ENCODE measurements around the gene ZBTB46.
"Not testable (repeated sequence)": the region's sequence is repeated elsewhere in the genome, so short reads cannot be mapped to it uniquely, and the experiment has no call there.

- not testable (repeated sequence) for TF ChIP-seq POLR2AphosphoS5, POLR2A (IDR thresholded peaks at IDR 0.05)
- TF ChIP-seq, protein P1, sequence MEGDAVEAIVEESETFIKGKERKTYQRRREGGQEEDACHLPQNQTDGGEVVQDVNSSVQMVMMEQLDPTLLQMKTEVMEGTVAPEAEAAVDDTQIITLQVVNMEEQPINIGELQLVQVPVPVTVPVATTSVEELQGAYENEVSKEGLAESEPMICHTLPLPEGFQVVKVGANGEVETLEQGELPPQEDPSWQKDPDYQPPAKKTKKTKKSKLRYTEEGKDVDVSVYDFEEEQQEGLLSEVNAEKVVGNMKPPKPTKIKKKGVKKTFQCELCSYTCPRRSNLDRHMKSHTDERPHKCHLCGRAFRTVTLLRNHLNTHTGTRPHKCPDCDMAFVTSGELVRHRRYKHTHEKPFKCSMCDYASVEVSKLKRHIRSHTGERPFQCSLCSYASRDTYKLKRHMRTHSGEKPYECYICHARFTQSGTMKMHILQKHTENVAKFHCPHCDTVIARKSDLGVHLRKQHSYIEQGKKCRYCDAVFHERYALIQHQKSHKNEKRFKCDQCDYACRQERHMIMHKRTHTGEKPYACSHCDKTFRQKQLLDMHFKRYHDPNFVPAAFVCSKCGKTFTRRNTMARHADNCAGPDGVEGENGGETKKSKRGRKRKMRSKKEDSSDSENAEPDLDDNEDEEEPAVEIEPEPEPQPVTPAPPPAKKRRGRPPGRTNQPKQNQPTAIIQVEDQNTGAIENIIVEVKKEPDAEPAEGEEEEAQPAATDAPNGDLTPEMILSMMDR (IDR thresholded peaks at IDR 0.05), result not testable (repeated sequence)
These were observed 43.2 kb upstream of the ZBTB46 start for GRCh38 chr20:63874241-63874640.

Measured in prostate gland (tissue), 2 donors.